NCI-H1048 (cell line): ENCODE measurements around the gene CNTNAP2.

Experiments used
- DNase-seq: peaks from one replicate; lab custom pipeline; 2025; lab: John Stamatoyannopoulos, UW

CNTNAP2 gene

GRCh38 chr7:147941381-147941780, 1824.8 kb downstream of the CNTNAP2 start:
- no peak for DNase-seq

DNA sequence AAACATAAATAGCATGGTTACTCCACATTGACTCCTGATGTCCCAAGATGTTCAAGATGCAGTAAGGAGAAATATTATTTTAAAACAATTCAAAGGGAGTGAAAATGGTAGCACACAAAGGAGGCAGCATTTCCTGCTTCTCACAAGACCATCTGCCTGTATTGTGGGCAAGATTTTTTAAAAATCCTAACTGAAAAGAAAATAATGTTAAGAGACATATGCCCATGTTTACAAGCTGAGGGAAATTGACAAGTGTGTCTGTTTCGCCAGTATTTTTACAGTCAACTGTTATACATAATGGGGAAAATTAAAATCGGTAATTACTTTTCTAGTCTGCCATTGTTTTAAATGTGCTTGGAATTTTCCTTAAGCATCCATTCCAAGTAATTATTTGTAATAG, 1827.7 kb downstream of the CNTNAP2 start:
- DNase-seq: no peak

DNA sequence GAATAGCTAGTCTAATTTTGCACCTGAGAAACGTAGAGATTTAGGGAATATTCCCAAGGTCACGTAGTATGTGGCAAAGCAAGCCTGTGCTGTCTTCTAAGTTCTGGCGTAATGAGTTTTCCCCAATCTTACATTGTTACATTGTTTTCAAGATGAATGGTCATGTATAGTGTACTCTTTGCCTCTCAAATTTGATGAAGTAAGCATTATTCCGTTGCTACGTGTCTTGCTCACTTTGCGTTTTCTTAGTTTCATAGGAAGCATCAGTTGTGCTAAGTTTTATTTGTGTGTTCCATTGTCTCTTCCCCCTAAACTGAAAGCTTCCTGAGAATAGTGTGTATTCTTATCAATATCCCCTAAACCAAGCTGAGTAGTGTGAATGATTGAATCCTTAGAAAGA, 1836.3 kb downstream of the CNTNAP2 start:
- DNase-seq: no peak

DNA sequence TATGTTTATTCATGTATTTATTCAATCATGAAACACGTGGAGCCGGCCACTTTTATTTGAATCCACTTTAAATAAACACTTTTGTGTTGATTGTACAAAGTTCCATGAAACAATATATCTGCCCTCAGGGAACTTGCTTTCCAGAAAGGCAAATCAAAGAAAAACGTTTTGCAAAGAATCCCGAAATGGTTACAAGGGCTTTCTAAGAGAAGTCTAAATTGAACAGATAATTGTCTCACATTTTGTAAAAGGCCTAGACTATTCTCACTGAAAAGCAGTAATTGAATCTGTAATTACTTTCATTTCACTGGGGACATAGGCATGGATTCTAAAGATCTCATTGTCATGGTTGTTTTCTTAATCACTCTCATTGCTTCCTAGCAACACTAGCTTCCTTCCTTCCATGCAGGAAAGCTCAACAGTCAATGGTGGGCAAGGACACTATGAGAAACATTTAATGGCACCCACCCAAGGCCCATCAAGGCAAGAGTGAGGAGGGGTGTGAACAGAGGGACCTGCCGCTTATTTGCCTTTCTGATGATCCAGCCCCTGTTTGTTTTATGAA, 1851.5 kb downstream of the CNTNAP2 start:
- no peak for DNase-seq

DNA sequence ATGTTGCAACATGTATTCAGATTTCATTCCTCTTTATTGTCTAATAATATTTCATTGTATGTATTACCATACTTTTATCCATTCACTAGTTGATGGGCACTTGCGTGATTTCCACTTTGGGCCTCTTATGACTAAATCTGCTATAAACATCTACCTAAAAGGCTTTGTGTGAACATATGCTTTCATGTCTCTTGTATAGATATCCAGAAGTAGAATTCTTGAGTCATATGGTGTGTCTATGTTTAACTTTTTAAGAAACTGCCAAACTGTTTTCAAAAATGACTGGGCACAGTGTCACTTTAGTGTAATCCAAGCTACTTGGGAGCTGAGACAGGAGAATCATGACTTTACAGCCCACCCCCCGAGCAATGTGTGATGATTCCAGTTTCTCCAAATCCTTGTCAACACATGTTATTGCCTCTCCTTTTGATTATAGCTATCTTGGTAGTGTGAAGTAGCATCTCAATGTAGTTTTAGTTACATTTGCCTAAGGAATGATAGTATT, 1855.1 kb downstream of the CNTNAP2 start:
- no peak for DNase-seq

DNA sequence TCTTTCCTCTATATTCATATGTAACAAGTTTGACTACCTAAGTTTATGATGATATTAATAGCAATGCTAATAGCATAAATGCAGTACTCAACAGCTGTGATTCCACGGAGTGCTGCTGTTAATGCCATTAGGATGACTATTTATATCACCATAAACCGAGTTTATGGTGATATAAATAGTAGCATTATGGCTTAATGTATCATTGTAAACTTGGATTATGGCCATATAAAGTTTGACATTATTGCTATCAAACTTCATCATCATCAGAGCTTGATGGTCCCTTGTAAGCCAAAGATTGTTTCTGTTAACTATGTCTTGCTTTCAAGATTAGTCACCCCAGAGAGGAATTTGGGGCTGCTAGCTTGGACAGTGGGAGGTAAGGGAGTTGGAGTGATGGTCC, 1861.6 kb downstream of the CNTNAP2 start:
- DNase-seq: no peak

- no peak for DNase-seq
Measured at GRCh38 chr7:147978651-147979050, 1862.0 kb downstream of the CNTNAP2 start.

DNA sequence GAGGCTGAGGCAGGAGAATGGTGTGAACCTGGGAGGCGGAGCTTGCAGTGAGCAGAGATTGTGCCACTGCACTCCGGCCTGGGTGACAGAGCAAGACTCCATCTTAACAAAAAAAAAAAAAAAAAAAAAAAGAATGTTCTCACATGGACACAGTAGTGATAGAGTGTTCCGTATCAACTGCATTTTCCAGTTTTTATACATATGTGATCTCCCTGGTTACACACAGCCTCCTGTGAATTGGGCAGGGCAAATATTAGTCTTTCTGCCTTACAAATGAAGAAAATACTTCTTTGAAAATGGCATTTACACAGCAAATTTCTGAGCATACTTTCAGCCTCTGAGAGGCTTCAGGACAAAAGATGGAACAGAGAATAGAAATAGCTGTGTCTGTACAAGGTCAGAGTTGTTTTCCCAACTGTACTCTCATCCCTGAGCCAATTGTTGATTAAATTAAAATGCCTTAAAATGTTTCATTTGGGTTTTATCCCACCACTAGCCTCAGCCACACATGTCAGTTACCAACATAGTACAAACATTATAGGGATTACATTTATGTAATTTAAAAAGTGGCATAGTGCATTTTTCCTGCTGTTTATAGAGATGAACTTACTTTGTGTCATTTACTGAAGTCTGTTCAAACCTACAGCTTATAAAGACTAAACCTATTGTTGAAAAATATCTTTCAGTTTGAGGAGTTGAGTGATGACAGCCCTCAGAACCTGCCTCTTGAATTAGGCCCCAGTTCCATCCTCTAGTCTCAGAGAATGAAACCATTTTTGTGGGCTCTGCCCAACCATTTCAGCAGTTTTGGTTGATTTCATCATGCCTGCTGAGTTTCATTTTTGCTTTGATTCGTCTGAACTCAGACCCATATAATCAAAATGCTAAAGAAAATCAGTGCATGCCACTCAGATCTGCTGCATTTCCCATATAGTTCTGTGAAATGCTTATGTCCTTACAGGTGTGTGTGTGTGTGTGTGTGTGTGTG, 1864.5 kb downstream of the CNTNAP2 start:
- no peak for DNase-seq

DNA sequence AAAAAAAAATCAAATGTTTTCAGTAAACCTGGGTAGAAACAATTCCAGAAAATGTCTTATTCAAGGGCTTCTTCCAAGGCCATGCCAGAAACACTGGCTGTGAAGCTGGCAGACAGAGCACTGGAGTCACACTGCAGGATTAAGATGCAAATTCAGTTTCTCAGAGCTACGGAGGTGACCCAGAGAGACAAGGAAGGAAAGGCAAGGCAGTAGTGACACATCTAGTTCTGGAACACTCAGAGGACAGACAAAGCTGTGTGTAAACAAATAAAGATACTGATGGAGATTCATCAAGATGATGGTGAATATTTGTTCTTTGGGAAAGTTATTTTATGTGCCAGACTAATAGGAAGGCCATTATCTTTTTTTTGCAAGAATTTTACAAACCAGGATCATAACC, 1865.7 kb downstream of the CNTNAP2 start:
- no peak for DNase-seq

- DNase-seq: no peak
Measured at GRCh38 chr7:147984265-147984664, 1867.7 kb downstream of the CNTNAP2 start.

GRCh38 chr7:147990079-147990478, 1873.5 kb downstream of the CNTNAP2 start:
- DNase-seq: no peak

DNA sequence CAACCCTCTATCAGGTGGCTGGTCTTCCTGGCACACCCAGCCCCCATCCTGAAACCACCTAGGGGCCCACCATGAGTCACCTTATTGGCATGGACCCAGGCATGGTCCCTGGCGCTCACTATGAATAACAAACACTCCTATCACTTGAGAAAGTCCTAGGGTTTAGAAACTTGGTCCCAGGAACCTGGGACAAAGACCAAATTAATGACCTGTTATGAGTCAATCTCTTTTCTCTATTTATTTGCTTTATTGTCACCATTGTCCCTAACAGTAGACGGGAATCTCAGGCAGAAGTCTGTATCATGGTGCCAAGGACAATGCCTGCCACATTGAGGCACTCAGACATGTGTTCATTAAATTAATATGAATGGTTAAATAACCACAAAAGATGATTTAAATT, 1874.3 kb downstream of the CNTNAP2 start:
- no peak for DNase-seq

DNA sequence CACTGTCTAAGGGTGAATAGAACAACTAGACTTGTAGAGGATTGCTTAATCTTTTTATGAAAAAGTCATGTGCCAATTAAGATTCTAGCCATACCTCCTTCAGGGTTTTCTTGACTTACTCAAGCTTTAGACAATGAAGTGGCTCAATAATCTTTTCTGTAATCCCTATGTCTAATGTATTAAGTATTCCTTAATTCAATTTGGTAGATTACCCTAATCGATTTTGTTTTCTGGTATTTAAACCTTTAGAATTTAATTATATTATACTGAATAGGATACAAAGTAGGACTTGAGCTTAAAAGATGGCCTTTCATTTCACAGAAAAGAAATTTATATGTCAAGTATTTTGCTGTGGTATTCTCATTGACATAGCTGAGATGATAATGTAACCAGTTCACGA, 1876.1 kb downstream of the CNTNAP2 start:
- DNase-seq: no peak

DNA sequence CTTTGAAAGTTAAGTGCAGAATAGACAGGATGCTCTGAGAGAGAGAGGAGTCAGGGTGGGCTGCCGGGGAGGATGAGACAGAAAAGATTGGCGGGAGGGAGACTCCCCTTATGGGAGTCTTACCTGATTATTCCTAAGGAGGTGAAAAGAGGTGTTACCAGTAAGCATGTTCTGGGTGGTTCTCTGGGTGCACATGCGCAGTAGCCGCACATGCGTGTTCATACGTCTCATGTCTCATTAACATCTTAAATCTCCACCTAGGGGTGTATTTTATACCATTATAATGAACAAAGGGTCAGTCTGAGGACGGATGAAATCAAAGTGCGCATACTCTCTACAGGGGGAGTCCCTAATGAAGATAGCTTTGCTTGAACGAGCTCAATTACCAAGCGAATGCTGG, 1881.0 kb downstream of the CNTNAP2 start:
- DNase-seq: no peak

- no peak for DNase-seq
Measured at GRCh38 chr7:147999962-148000361, 1883.4 kb downstream of the CNTNAP2 start.

DNA sequence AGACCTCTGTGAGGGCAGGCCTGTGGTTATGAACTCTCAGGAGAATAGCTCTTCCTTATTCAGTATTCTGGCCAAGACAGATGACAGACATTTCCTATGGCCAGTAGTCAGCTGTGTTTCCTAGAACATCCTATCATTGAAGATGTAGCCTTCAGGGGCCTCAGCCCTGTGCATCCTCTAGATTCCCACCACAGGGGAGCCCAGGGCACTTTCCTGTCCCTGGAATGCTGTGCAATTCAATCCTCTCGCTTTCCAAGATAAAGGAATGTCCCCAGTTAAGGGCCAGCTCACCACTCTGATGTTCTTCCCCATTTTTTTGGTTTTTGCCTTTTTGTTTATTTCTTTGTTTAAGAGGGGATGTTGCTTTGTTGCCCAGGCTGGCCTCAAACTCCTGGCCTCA, 1895.2 kb downstream of the CNTNAP2 start:
- DNase-seq: no peak

- no peak for DNase-seq
Measured at GRCh38 chr7:148014001-148014400, 1897.4 kb downstream of the CNTNAP2 start.

DNA sequence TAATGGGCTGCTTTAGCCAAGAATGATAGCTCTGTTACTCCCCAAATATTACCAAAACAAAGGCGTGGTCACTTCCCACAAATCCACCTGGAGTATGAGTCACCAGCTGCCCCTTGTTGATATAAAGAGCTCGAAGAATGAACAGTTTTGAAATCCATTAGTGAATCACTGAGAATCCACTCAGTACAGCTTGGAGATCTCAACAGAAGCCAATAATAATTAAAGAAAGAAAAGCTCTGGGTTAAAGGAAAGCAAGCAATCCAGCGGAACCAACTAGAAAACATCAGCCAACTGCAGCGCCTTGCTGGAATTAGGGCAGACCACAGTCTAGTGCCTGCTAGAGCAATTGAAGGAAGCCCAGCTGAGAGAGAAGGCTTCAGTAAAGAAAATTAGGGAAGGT, 1897.9 kb downstream of the CNTNAP2 start:
- no peak for DNase-seq

GRCh38 chr7:148017126-148017525, 1900.5 kb downstream of the CNTNAP2 start:
- DNase-seq: no peak

DNA sequence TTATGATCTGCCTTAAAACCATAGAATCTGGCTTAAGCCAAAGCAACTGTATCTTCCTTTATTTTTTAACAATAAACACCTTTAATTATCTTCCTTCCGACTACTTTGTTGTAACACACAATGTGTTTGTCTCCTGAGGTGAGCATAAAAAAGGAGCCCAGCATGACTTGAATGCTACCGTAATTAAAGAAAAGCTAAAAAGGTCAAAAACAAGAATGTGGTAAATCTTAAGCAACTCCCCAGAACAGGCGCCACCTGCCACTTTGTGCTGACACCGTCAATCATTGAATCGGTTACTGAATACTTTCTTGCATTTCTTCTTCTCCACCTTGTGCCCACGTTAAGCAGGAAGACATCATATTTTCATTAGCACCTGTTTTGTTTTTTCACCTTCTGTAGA, 1904.1 kb downstream of the CNTNAP2 start:
- no peak for DNase-seq

GRCh38 chr7:148021507-148022045, 1905.0 kb downstream of the CNTNAP2 start:
- no peak for DNase-seq

DNA sequence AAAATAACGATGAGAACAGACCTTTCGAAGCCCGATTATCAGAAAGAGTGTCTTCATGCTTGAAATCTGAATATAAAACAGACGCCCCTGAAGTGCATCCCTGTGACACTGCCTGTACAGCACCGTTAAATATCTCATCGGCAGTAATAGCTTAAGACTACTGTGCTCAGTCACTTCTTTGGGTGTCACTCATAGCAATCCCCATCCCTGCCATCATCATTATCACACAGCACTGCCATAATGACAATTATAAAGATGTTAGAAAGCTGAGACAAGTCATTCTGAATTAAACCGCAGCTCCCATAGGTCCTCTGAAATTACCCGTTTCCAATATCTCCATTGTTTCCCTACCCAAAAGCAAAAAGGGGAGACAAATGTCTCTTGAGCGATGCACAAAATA, 1906.2 kb downstream of the CNTNAP2 start:
- no peak for DNase-seq

GRCh38 chr7:148026713-148027112, 1910.1 kb downstream of the CNTNAP2 start:
- DNase-seq: no peak
